ENCODE measurements around the gene SV2B. TPM values are rescaled to one million over a fixed set of nuclear protein-coding genes. Genes with fewer than 3 reads are reported as not detected.

Gene SV2B
- total and polyA plus RNA-seq, 2 experiments from 2014 or later, result 0.06 to 0.76 TPM

GRCh38 chr15:91228890-91229289, 128.8 kb downstream of the SV2B start:
- Histone ChIP-seq H3K4me2 (no peak overlapping the region), H3K79me2 (replicated peaks; ENCODE audit: insufficient read depth) (no peaks in the 10 kb centered on the region), H3K27ac (ENCODE audit: low read depth) (no peak overlapping the region), H4K20me1 (replicated peaks; ENCODE audit: insufficient read depth) (no peaks in the 10 kb centered on the region), H3K4me3 (no peak overlapping the region), H3K4me1 (ENCODE audit: insufficient read depth) (no peaks in the 10 kb centered on the region), H3F3A (replicated peaks; ENCODE audit: low read depth) (no peaks in the 10 kb centered on the region), H2AFZ (no peak overlapping the region), H3K36me3 (ENCODE audit: insufficient read depth) (no peaks in the 10 kb centered on the region), H3K27me3 (ENCODE audit: insufficient read depth) (no peaks in the 10 kb centered on the region), H3K9me2 (ENCODE audit: insufficient read depth) (no peaks in the 10 kb centered on the region)
- TF ChIP-seq POLR2AphosphoS5 (IDR thresholded peaks at IDR 0.05; ENCODE audit: low read depth), result no peak
- H3K27me3 Mint-ChIP-seq (ENCODE audit: insufficient read depth, low read depth, poor library complexity), result peaks cover 4% of the 10 kb centered on the region
- H3K4me1 Mint-ChIP-seq, result peaks cover 9% of the 10 kb centered on the region
- no peaks in the 10 kb centered on the region for H3K9me3 Mint-ChIP-seq
- H3K4me3 Mint-ChIP-seq, result no peak overlapping the region
- no peak for DNase-seq (ENCODE audit: low spot score)
- H3K27ac Mint-ChIP-seq, result no peak overlapping the region
- ATAC-seq, result no peak
- no peaks in the 10 kb centered on the region for H3K36me3 Mint-ChIP-seq (ENCODE audit: low read depth)

- Histone ChIP-seq H3K9me2 (ENCODE audit: insufficient read depth) (no peaks in the 10 kb centered on the region), H3K4me1 (ENCODE audit: insufficient read depth) (no peaks in the 10 kb centered on the region), H4K20me1 (replicated peaks; ENCODE audit: insufficient read depth) (no peaks in the 10 kb centered on the region), H3K4me2 (no peak overlapping the region), H3K27me3 (ENCODE audit: insufficient read depth) (no peaks in the 10 kb centered on the region), H3K27ac (ENCODE audit: low read depth) (no peak overlapping the region), H3K79me2 (replicated peaks; ENCODE audit: insufficient read depth) (no peaks in the 10 kb centered on the region), H3F3A (replicated peaks; ENCODE audit: low read depth) (no peaks in the 10 kb centered on the region), H3K36me3 (ENCODE audit: insufficient read depth) (no peaks in the 10 kb centered on the region), H3K4me3 (no peak overlapping the region), H2AFZ (no peak overlapping the region)
- H3K4me3 Mint-ChIP-seq, result no peak overlapping the region
- no peak overlapping the region for H3K27ac Mint-ChIP-seq
- no peaks in the 10 kb centered on the region for H3K9me3 Mint-ChIP-seq
- no peak for TF ChIP-seq ZNF331 (CRISPR knock-in tag; IDR thresholded peaks at IDR 0.05; ENCODE audit: low read depth)
- TF ChIP-seq CREB1 (CRISPR knock-in tag; IDR thresholded peaks at IDR 0.05; ENCODE audit: low read depth), result no peak
- peaks cover 1% of the 10 kb centered on the region for H3K27me3 Mint-ChIP-seq (ENCODE audit: insufficient read depth, low read depth, poor library complexity)
- H3K36me3 Mint-ChIP-seq (ENCODE audit: low read depth), result no peaks in the 10 kb centered on the region
- H3K4me1 Mint-ChIP-seq, result peaks cover 7% of the 10 kb centered on the region
- DNase-seq (ENCODE audit: low spot score) (no peak), ATAC-seq (no peak)
These were observed 131.6 kb downstream of the SV2B start for GRCh38 chr15:91231703-91232102.

GRCh38 chr15:91234759-91235158, 134.7 kb downstream of the SV2B start:
- H3K36me3 ChIP-seq (ENCODE audit: insufficient read depth), result no peaks in the 10 kb centered on the region
- no peak overlapping the region for H3K27ac ChIP-seq (ENCODE audit: low read depth)
- no peak for ATAC-seq
- H3K4me3 ChIP-seq, result no peak overlapping the region
- no peaks in the 10 kb centered on the region for H3K4me1 Mint-ChIP-seq
- no peaks in the 10 kb centered on the region for H3K9me3 Mint-ChIP-seq
- no peaks in the 10 kb centered on the region for H4K20me1 ChIP-seq (replicated peaks; ENCODE audit: insufficient read depth)
- H2AFZ ChIP-seq, result no peak overlapping the region
- DNase-seq (ENCODE audit: low spot score), result no peak
- no peak overlapping the region for H3K27ac Mint-ChIP-seq
- H3K4me3 Mint-ChIP-seq, result no peak overlapping the region
- no peaks in the 10 kb centered on the region for H3F3A ChIP-seq (replicated peaks; ENCODE audit: low read depth)
- peaks cover 1% of the 10 kb centered on the region for H3K27me3 Mint-ChIP-seq (ENCODE audit: insufficient read depth, low read depth, poor library complexity)
- H3K27me3 ChIP-seq (ENCODE audit: insufficient read depth), result no peaks in the 10 kb centered on the region
- H3K4me2 ChIP-seq, result no peak overlapping the region
- no peaks in the 10 kb centered on the region for H3K36me3 Mint-ChIP-seq (ENCODE audit: low read depth)
- no peaks in the 10 kb centered on the region for H3K4me1 ChIP-seq (ENCODE audit: insufficient read depth)
- H3K79me2 ChIP-seq (replicated peaks; ENCODE audit: insufficient read depth), result no peaks in the 10 kb centered on the region
- H3K9me2 ChIP-seq (ENCODE audit: insufficient read depth), result no peaks in the 10 kb centered on the region
- no peak for TF ChIP-seq ZNF462 (CRISPR knock-in tag; IDR thresholded peaks at IDR 0.05)
- no peak for TF ChIP-seq EZH2 (IDR thresholded peaks at IDR 0.05; ENCODE audit: low read depth, unreplicated experiment)
- TF ChIP-seq JUNB (IDR thresholded peaks at IDR 0.05; ENCODE audit: unreplicated experiment), result no peak
- no peak for TF ChIP-seq NANOG (IDR thresholded peaks at IDR 0.05; ENCODE audit: borderline replicate concordance)
- TF ChIP-seq STAT1 (IDR thresholded peaks at IDR 0.05; ENCODE audit: unreplicated experiment), result no peak
- no peak for TF ChIP-seq REST (IDR thresholded peaks at IDR 0.05; ENCODE audit: unreplicated experiment)
- no peak for TF ChIP-seq CREB1 (CRISPR knock-in tag; IDR thresholded peaks at IDR 0.05; ENCODE audit: low read depth)
